ENCODE results near the gene IDI1.

- TF ChIP-seq EZH2 (IDR thresholded peaks at IDR 0.05; ENCODE audit: insufficient read depth, poor library complexity, severe bottlenecking) (no peak), EZH2phosphoT487 (IDR thresholded peaks at IDR 0.05; ENCODE audit: insufficient read depth, low read depth) (no peak)
Measured at GRCh38 chr10:1078668-1079067, 29.7 kb upstream of the IDI1 start.
